Left hindlimb (tissue), 1 donor: ENCODE measurements around the gene ACACB.

ENCODE experiments used
- DNase-seq: peaks from one replicate; pipeline ENCODE4 v3.0.0-alpha.2; 2018

ACACB gene

DNA sequence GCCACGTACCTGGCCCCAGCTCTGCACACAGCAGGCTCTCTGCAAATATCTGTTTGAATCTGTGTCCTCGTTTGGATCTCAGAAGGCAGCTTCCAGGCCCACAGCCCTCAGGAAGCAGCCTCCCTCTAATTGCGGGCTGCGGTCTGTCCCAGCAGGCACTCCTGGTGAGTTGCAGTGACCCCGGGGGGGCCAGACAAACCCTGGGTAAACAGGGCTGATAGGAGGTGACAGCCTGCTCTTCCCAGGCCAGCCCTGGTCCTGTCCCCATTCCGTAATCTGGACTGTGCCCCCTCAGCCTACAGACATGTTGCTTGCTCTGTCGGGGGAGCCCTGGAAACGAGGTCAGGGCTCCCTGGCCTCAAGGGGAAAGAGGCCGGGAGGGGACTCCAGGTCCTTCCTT is 190.7 kb downstream of the ACACB start:
- DNase-seq: no peak

DNA sequence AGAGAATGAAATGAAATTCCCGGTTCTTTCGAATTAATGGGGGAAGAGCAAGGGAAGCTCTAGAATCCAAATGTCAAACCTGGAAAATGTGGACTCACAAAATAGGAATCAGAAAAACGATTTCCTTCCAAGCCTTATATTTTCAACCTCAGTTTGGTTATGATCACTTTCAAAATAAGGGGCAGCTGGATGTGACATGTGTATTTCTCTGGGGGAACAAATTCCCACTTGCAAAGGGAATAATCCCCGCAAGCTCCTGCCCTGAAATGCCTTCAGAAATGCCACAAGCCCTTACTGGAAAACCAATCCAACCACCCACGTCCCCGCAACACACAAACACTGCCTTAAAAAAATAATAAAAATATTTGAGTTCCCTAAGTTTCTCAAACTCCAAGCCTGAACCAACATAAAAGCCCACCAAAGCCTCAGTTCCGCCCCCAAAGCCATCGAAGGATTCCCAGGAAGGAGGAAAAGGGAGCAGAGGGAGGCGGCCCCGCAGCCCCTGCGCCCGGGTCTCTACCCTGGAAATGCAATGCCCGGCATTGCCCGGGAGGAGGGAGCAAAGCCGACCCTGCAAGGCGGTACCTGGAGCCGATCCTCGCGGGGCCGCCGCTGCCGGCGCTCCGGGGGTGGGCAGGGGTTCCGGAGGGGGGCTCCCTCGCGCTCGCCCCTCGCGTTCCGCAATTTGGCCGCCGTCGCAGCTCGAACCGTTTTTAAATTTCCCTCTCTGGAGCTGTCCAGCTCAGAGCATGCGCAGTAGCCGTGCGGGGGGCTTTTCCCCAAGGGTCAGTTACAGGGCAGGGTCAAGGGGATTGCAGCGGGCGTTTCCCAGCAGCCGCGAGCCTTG is 192.4 kb downstream of the ACACB start, which contains the start of gene FOXN4:
TSS of gene FOXN4 (minus strand) at position 751 of the 847 bp plus-strand sequence. CDS start 963 bp downstream, outside the sequence.
- DNase-seq: no peak

DNA sequence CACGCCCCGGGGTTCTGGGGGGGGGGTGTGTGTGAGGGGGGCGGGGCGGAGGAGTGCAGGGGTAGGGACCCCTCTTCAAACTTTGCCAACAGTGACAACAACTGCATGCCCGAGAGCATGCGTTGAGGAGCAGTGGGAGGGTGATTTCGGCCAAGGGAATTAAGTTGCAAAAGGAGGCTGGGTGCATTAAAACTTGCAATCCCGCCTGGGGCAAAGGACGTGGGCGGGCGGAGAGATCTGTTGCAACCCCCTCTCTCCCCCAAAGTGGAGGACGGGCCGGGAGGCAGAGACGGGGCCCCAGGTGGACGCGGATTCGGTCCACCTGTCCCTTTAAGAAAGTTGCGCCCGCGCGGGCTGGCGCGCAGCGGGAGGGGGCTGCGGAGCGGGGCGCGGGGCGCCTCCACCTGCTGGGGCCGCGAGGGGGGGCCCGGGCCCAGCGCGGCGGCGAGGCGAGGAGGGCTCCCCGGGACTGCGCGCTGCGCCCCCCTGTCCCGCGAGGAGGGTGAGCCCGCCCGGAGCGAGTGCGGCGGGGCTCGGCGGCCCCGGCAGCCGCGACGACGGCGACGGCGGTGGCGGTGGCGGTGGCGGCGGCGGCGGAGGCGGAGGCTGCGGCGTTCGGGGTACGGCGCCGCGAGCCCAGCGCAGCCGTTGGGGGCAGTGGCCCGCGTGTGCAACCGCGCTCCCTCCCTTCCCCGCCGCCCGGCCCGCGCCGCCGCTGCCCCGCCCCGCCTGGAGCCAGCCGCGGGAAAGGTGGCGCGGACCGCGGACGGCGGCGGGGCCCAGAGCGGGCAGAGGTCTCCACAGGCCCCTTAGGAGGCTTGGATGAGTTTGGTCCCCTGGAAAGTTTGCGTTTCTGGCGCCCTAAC is 193.2 kb downstream of the ACACB start:
- no peak for DNase-seq

DNA sequence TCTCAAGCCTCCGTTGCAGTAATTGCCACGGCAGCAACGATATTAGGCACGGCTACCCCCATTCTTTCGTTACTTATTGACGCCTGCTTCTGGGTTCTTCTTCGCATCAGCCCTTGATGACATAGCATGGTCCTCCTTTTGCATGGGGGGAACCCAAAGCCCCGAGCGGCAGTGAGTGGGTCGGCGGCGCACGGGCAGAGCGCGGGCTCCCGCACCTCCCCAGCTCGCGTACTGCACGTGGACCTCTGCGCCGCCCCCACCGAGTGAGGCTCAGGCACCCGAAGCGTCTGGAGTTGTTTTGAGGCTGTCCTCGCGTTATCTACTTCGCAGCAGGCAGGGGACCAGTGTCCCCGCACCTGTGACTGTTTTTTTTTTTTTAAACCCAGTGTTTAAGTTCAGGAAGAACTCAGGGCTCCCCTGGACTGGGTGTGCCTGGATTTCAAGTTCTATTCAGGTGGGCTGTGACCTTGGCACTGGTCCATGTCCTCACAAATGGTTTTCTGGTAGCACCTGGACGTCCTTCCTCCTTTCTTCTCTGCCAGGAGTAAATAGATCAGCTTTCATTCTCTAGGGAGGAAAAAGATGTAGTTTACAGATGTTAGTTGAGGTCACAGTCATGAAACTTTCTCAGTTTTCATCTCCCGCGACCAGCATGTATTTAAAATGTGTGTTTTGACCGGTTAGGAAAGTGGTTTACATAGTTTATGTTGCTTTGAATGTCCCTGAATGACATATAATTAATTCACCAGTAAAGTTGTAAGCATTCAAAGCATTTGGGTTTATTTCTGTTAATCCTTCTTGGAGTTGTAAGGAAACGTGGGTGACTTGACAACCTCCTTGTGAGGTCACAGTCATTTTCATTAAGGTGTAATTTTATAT is 194.1 kb downstream of the ACACB start:
- DNase-seq: no peak
